ENCODE results near the gene SRRM2. TPM values are rescaled to one million over a fixed set of nuclear protein-coding genes. Genes with fewer than 3 reads are reported as not detected.
A peak's percentile ranks its signal among the peaks of the same experiment; 100 is the strongest.

SRRM2 gene
- total and polyA plus RNA-seq, 9 of the 15 experiments (the other 6 are each of a cell fraction or from before 2014, with no cell fraction given) = 26.7 to 563 (median 81.1) TPM

DNA sequence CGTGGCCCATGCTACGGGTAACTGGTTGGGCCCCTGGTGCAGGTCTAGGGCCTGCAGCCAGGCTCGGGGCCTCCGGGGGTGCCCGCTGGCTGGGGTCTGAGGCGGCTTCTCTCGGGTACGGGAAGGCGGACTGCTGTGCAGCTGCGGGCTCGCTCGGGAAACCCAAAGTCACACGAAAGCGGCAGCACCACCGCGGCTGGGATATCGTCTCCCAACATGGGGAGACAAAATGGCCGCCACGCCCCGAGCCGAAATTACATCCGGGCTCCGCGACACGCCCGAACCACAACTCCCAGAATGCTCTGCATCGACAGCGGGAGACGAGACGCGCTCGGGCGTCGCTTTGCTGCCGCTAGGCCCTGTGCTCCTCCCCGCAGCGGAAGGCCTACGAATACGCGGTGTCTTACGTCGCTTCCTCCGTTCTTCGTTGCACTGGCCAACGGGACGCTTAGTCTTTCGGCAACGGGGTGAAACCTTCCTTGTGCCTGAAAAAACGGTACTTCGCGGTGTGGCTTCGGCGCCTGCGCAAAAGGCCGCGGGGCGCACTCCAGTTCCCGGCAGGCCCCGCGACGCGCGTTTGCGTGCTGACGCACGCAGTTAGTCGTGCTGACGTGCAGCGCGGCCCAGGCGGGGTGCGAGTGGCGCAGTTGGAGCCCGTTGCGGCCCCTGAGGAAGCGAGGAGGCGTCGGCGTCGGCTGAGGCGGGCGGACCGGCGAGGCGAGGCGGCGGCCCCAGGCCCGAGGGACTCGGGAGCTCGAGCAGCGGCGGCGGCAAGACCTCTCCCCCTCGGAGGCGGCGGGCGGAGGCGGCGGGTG is at the start of gene SRRM2 (continued):
- TF ChIP-seq CHCHD3 (CRISPR knock-in tag; IDR thresholded peaks at IDR 0.05) = peak; percentile 77; the same call in 1 of the 2 replicates
- no peak for TF ChIP-seq ETV6 (IDR thresholded peaks at IDR 0.05; ENCODE audit: borderline replicate concordance in 1 of 2, low read depth in 2 of 2, low read length in 1 of 2)
- TF ChIP-seq ETV6 (CRISPR knock-in tag; IDR thresholded peaks at IDR 0.05; ENCODE audit: borderline replicate concordance) = no peak
- TF ChIP-seq, protein P1, sequence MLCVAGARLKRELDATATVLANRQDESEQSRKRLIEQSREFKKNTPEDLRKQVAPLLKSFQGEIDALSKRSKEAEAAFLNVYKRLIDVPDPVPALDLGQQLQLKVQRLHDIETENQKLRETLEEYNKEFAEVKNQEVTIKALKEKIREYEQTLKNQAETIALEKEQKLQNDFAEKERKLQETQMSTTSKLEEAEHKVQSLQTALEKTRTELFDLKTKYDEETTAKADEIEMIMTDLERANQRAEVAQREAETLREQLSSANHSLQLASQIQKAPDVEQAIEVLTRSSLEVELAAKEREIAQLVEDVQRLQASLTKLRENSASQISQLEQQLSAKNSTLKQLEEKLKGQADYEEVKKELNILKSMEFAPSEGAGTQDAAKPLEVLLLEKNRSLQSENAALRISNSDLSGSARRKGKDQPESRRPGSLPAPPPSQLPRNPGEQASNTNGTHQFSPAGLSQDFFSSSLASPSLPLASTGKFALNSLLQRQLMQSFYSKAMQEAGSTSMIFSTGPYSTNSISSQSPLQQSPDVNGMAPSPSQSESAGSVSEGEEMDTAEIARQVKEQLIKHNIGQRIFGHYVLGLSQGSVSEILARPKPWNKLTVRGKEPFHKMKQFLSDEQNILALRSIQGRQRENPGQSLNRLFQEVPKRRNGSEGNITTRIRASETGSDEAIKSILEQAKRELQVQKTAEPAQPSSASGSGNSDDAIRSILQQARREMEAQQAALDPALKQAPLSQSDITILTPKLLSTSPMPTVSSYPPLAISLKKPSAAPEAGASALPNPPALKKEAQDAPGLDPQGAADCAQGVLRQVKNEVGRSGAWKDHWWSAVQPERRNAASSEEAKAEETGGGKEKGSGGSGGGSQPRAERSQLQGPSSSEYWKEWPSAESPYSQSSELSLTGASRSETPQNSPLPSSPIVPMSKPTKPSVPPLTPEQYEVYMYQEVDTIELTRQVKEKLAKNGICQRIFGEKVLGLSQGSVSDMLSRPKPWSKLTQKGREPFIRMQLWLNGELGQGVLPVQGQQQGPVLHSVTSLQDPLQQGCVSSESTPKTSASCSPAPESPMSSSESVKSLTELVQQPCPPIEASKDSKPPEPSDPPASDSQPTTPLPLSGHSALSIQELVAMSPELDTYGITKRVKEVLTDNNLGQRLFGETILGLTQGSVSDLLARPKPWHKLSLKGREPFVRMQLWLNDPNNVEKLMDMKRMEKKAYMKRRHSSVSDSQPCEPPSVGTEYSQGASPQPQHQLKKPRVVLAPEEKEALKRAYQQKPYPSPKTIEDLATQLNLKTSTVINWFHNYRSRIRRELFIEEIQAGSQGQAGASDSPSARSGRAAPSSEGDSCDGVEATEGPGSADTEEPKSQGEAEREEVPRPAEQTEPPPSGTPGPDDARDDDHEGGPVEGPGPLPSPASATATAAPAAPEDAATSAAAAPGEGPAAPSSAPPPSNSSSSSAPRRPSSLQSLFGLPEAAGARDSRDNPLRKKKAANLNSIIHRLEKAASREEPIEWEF (CRISPR knock-in tag; IDR thresholded peaks at IDR 0.05) = no peak
- TF ChIP-seq, protein P2, sequence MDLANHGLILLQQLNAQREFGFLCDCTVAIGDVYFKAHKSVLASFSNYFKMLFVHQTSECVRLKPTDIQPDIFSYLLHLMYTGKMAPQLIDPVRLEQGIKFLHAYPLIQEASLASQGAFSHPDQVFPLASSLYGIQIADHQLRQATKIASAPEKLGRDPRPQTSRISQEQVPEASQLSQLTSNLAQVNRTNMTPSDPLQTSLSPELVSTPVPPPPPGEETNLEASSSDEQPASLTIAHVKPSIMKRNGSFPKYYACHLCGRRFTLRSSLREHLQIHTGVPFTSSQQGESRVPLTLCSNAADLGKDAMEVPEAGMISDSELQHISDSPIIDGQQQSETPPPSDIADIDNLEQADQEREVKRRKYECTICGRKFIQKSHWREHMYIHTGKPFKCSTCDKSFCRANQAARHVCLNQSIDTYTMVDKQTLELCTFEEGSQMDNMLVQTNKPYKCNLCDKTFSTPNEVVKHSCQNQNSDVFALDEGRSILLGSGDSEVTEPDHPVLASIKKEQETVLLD (IDR thresholded peaks at IDR 0.05) = peak; percentile 99
- peak; percentile 19 for TF ChIP-seq ASH1L (IDR thresholded peaks at IDR 0.05; ENCODE audit: borderline replicate concordance, low read depth, partially characterized antibody)
- TF ChIP-seq, protein P3, sequence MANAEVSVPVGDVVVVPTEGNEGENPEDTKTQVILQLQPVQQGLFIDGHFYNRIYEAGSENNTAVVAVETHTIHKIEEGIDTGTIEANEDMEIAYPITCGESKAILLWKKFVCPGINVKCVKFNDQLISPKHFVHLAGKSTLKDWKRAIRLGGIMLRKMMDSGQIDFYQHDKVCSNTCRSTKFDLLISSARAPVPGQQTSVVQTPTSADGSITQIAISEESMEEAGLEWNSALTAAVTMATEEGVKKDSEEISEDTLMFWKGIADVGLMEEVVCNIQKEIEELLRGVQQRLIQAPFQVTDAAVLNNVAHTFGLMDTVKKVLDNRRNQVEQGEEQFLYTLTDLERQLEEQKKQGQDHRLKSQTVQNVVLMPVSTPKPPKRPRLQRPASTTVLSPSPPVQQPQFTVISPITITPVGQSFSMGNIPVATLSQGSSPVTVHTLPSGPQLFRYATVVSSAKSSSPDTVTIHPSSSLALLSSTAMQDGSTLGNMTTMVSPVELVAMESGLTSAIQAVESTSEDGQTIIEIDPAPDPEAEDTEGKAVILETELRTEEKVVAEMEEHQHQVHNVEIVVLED (CRISPR knock-in tag; IDR thresholded peaks at IDR 0.05) = peak; percentile 99
- TF ChIP-seq NONO (IDR thresholded peaks at IDR 0.05; ENCODE audit: low read depth in 2 of 2, low read length in 1 of 2) = peak; percentile 67 to 83; a peak in 3 of 4 replicates
- TF ChIP-seq, protein P4, sequence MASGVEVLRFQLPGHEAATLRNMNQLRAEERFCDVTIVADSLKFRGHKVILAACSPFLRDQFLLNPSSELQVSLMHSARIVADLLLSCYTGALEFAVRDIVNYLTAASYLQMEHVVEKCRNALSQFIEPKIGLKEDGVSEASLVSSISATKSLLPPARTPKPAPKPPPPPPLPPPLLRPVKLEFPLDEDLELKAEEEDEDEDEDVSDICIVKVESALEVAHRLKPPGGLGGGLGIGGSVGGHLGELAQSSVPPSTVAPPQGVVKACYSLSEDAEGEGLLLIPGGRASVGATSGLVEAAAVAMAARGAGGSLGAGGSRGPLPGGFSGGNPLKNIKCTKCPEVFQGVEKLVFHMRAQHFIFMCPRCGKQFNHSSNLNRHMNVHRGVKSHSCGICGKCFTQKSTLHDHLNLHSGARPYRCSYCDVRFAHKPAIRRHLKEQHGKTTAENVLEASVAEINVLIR (CRISPR knock-in tag; IDR thresholded peaks at IDR 0.05) = peak; percentile 80
- TF ChIP-seq SRSF7 (optimal IDR thresholded peaks at IDR 0.05; ENCODE audit: low read depth, low read length) = no peak
- no peak for TF ChIP-seq EZH2 (IDR thresholded peaks at IDR 0.05; ENCODE audit: borderline replicate concordance, low read depth, low read length)
- TF ChIP-seq MEIS2 (IDR thresholded peaks at IDR 0.05; ENCODE audit: partially characterized antibody) = peak; percentile 39
